HG03196 (cell line): Measurements from ENCODE around the gene CNGB1.
"Not testable (repeated sequence)": the region's sequence is repeated elsewhere in the genome, so short reads cannot be mapped to it uniquely, and the experiment has no call there.

Experiments
- ATAC-seq: cut with Tn5 transposase; IDR thresholded peaks from one replicate; pipeline ENCODE4 v1.9.1; 2021; ENCODE audit not compliant: unreplicated experiment

The CNGB1 gene

GRCh38 chr16:57890752-57891111, 80.2 kb downstream of the CNGB1 start:
- ATAC-seq: no peak

GRCh38 chr16:57889960-57890751, 80.8 kb downstream of the CNGB1 start:
- no peak for ATAC-seq

- no peak for ATAC-seq
These were observed 81.4 kb downstream of the CNGB1 start for GRCh38 chr16:57889522-57889921.

GRCh38 chr16:57889111-57889510, 81.8 kb downstream of the CNGB1 start:
- ATAC-seq: no peak

- no peak for ATAC-seq
These were observed 82.8 kb downstream of the CNGB1 start for GRCh38 chr16:57888128-57888527.

GRCh38 chr16:57887711-57888110, 83.2 kb downstream of the CNGB1 start:
- ATAC-seq: no peak

GRCh38 chr16:57886427-57886826, 84.5 kb downstream of the CNGB1 start:
- no peak for ATAC-seq

DNA sequence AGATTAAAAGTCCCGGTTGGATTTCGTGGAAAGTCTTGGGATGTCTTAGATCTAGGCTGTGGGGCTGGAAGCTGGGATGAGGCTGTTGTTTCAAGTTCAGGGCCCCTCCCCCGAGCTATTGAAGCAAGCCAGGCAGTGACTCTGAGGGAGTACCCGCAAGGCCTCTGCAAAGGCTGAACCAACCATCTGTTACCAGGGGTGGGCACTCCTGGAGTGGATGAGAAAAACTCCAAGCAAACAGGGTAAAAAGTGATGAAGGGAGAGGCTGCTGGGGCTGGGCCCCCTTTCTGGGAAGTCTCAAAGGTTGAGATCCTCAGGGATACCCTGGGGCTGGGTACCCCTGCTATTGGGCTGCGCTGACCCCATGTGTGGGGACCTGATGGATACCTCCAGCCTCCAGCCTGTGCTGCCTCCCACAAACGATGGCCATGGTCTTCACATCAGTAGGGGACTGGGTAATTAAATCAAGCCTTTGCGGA, 86.2 kb downstream of the CNGB1 start:
- no peak for ATAC-seq

DNA sequence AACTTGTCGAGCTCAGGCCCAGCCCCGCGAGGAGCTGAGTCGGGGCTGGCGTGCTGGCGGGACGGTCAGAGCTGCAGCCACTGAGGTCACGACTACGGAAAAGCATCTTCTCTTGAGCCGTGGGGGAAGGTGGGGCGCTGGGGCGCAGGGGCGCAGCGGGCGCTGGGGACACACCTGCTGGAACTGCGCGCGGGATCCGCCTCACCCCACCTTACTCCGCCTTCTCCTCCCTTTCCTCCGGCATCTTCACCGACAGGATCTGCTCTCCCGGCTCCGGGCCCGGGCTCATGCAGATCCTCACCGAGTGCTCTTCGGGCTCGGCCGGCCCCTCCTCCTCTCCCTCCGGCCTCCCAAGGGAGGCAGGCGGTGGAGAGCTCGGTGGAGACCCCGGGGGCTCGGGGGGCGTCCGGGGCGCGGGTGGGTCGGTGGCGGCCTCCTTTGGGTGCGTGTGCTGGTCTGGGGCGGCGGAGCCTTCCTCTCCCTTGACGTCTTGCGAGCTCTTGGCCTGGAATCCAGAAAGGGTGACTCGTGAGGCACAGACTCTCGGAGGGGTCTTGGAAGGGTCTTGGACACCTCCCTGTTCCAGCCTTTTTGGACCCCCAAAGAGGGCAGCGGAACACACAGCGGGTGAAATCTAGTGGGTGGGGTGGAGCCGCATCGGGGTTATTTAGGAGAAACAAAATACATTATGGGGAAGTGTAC, 86.8 kb downstream of the CNGB1 start:
- no peak for ATAC-seq

- no peak for ATAC-seq
These were observed 87.4 kb downstream of the CNGB1 start for GRCh38 chr16:57883480-57883879.

- ATAC-seq: no peak
These were observed 88.1 kb downstream of the CNGB1 start for GRCh38 chr16:57882792-57883191.

GRCh38 chr16:57882206-57882605, 88.7 kb downstream of the CNGB1 start:
- ATAC-seq: no peak

GRCh38 chr16:57878586-57878985, 92.3 kb downstream of the CNGB1 start:
- no peak for ATAC-seq

DNA sequence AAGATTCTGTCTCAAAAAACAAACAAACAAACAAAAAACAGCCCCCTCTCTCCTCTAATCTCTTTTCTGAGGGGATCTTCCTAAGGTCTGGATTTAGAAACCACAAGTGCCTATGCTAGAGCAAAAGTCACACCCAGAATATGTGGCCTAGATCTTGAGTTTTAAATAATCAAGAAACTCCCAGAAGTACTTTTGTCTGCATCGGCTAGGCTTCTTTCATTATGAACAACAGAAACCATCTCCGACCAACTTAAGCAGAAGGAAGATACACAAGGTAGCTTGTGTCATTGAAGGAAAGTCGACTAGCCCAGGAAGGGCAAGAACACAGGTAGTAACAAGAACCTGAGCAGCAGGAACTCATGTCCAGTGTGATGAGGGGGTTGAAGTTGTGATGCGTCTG, 94.7 kb downstream of the CNGB1 start:
- no peak for ATAC-seq

- no peak for ATAC-seq
These were observed 95.6 kb downstream of the CNGB1 start for GRCh38 chr16:57875347-57875746.

DNA sequence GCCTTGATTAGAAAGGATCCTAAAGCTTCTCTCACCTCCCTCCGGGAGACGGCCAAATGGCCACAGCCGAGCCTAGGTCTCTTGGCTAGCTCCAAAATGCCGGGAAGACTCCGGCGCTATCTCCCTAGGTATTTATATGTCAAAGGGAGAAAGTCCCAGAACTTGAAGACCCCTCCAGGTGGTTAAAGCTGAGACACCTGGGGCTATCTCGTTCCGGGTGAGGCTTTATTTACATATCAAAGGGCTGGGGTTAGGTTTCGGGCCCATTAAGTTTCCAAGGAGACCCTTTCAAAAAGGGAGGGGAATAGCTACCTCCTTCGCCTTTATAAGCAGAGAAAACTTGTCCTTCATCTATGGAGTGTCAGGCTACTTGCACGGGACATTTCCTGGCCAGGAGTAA, 97.7 kb downstream of the CNGB1 start:
- ATAC-seq: no peak

DNA sequence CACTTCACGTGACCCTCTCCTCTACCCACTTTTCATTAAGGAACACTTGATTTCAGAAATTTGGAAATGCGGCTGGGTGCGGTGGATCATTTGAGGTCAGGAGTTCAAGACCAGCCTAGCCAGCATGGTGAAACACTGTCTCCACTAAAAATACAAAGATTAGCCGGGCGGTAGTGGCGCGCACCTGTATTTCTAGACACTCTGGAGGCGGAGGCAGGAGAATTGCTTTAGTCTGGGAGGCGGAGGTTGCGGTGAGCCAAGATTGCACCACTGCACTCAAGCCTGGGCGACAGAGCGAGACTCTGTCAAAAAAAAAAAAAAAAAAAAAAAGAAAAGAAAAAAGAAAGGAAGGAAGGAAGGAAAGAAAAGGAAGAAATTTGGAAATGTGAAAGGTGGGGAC, 98.2 kb downstream of the CNGB1 start:
- not testable (repeated sequence) for ATAC-seq

GRCh38 chr16:57871456-57871855, 99.5 kb downstream of the CNGB1 start:
- ATAC-seq: no peak

GRCh38 chr16:57870753-57871454, 100.0 kb downstream of the CNGB1 start:
- no peak for ATAC-seq

- ATAC-seq: no peak
These were observed 101.9 kb downstream of the CNGB1 start for GRCh38 chr16:57868913-57869520.

- no peak for ATAC-seq
These were observed 103.8 kb downstream of the CNGB1 start for GRCh38 chr16:57867000-57867561.
